HG02981 (cell line): ENCODE measurements around the gene TXNRD1.
A peak's percentile ranks its signal among the peaks of the same experiment; 100 is the strongest.

Source experiments
- ATAC-seq: cut with Tn5 transposase; IDR thresholded peaks from one replicate; pipeline ENCODE4 v1.9.1; 2021; ENCODE audit warnings: mild to moderate bottlenecking, moderate library complexity; ENCODE audit not compliant: unreplicated experiment

The TXNRD1 gene

DNA sequence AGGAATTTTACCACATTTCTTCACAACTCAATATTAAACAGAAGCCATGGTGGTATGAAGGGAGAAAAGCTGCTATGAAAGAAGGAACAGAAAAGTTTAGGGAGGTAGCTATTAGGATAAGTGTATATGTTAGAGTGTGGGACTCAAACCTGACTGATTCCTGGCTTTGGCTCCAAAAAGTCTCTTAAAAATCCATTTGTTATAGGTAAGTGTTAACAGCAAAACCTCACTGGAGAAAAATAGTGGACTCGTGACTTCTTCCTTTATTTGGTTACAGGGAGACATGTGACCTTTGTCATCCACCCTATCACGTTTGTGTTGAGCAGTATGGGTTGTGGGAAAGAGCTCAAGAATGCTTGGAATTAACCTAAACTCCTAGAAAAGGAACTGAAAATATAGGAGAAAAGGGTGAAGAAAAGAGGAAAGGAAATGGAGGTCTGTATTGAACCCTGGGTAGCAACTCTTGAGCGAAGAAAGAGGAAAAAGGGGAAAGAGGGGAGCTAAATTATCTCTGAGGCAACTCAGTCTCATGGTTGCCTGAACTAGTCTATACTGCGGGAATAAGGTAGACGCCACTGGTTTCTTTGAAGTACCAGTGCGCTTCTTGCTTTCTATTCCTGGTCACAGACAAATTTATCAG, 84.4 kb downstream of the TXNRD1 start:
- no peak for ATAC-seq

DNA sequence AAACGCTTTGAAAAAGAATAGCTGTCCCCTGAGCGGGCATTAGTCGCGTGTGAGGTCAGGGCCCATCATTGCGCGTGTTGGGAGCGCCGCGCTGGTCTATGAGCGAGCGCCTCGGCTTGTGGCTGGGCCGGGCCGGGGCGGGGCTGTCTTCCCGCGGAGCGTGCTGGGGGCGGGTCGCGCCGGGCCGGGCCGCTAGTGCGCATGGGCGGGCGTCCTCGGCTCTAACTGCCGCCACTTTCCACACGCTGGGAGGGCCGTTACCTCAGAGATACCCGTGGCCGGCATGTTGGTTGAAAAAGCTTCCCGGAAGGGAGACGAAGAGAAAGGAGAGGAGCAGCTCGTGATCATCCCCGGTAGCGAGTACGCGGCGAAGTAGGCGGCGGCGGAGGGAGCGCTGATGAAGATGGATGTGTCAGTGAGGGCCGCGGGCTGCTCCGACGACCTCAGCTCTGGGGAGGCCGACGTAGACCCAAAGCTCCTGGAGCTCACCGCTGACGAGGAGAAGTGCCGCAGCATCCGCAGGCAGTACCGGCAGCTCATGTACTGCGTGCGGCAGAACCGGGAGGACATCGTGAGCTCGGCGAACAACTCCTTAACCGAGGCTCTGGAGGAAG, 88.1 kb downstream of the TXNRD1 start, which contains the start of gene EID3:
TSS of gene EID3 (plus strand) at position 202 of the 614 bp plus-strand sequence. CDS start at position 398, 196 bp downstream.
- ATAC-seq = peak; percentile 96

DNA sequence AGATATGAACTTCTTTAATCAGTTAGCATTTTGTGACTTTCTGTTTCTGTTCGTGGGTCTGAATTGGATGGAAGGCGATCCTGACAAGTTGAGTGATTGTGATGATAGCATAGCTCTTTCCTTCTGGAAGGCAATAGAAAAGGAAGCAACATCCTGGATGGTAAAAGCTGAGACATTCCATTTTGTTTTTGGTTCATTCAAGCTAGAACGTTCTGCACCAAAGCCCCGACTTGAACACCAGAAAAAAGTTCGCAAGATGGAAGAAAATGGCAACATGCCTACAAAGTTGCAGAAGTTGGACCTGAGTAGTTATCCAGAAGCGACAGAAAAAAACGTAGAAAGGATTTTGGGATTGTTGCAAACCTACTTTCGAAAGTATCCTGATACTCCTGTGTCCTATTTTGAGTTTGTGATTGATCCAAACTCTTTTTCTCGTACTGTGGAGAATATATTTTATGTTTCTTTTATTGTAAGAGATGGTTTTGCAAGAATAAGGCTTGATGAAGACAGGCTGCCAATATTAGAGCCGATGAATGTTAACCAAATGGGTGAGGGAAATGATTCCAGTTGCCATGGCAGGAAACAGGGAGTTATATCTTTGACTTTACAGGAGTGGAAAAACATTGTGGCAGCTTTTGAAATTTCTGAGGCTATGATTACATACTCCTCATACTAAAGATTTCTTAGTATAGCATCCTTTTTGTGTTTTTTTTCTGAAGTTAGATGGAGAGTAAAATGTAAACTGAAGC, 88.9 kb downstream of the TXNRD1 start:
- no peak for ATAC-seq

DNA sequence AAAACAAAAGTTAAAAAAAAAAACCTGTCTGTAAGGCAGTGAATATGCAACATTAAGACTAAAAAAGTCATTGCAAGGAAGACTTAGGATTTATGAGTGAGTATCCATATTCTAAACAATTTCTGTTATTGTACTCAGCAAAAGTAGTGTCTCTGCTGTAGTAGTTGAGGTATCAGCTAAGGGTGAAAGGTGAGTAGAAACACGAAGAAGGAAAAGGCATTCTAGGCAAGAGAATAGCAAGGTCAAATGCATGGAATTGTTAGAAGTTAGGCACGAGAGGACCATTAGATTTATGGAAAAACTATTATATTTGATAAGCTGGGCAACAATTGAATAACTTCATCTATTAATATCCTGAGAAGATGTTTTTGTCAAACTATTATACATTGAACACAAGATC, 89.8 kb downstream of the TXNRD1 start:
- ATAC-seq = no peak

DNA sequence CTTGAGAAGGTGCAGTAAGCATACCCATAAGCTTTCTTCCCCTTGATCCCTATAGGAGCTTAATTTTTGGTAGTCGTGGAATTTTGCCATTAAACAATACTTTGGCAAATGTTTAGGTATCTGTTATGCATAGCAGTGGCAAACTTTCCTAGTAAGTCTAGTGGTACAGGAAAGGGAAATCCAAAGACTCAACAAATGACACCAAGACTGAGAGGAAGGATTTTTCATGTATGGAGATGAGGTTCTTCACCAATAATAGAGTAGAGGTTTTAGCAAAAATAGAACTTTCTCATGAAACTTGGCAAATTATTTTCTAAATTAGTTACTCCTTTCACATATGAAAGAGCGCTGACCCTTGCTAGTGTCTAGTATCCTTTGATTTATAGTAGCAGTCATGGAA, 90.8 kb downstream of the TXNRD1 start:
- ATAC-seq = no peak

DNA sequence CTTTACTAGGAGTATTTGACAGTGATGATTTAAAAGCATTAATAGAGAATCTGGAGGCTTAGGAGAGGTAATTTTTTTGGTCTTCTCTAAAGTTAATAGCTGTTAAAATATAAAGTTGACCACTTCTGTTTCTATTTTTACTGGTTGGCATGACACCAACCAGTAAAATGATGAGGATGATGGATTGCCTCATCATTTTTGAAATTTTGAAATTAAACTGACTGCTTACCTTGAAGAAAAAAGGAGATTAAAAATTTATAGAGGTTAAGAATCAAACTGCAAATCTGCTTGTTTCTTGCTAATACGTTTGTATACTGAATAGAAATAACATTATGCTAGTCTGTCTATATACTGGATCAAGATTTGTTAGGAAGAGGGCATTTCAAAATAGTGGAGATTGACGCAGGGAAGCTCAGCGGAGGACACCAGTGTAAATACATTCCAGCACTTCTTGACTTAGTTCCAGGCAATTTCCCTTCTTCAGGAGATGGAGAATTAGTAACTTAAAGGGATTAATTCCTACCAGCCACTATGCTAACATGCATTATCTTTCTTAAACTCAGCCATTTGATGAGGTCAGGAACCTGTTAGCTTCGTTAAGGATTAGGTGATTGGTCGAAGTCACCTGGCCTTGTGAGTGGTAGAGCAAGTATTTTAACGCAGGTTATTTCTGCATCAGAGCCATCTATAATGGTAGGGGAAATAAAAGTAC, 91.5 kb downstream of the TXNRD1 start:
- ATAC-seq = no peak

DNA sequence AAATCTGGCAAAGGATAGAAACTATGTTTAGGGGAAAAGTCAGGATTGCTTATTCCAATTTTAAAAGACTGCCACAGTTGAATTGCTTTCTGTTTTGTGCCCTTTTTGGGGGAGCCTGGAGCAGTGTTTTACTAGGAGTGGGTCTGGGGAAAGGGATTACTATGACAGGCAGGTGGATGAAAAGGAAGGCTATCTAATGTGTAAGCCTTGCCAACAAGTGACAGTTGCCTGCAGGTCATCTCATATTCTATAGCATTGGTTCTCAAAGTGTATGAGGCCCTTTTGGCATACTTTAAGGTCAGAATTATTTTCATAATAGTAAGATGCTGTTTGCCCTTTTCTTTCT, 92.0 kb downstream of the TXNRD1 start:
- no peak for ATAC-seq

DNA sequence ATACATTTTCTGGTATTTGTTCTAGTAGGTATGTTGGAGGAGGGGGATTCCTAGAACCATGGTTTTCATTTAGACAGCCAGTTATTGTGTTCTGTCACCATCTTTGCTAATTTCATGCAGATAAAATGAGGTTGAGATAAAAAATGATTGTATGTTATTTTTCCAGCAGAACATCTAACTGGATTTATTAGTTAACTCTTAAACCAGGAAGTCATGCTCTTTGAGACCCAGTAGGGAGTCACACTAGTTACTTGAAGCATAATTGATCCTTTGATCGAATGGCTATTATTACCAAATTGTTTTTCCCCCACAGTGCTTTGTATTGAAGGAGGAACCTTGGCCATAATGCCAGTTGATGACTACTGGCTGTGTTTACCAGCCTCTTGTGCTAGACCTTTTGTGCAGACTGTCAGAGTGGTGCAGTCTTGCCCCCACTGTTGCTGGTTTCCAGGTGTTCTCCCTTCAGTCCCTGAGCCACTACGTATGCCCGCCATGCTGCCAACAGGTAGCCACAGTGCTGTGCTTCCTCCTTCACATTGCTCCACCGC, 93.9 kb downstream of the TXNRD1 start:
- ATAC-seq = no peak

DNA sequence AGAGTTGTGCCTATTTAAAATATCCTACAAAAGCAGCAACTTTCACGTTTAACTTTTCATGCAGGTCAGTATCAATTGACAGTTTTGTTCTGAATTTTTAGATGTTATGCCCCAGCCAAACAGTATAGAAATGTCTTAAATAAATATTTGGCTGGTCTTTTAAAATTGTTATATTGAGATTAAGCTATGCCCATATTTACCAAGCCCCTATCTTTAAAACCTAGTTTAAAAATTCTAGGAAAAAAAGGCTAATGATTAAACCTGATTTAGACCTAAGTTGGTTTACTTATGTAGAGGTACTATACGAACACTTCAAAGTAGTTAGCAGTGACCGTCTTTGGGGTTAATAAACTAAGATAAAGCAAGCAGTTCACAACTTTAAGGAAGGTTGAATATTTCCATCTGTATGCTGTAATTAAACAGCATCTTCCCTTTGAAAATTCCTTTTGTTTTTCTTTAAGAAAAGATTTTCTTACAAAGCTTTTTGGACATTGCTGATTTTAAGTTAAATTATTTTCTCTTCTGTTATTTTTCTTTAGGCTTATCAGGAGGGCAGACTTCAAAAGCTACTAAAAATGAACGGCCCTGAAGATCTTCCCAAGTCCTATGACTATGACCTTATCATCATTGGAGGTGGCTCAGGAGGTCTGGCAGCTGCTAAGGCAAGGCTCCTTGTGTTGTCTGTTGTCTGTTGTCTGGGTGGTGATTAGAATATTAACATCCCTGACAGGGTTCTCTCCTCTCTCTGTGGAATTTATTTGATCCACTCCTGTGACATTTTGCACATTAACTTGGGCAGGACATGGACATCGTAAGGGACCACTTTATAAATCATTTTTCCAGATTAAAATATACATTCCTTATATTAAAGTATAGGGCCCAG, 95.4 kb downstream of the TXNRD1 start:
- ATAC-seq = no peak

DNA sequence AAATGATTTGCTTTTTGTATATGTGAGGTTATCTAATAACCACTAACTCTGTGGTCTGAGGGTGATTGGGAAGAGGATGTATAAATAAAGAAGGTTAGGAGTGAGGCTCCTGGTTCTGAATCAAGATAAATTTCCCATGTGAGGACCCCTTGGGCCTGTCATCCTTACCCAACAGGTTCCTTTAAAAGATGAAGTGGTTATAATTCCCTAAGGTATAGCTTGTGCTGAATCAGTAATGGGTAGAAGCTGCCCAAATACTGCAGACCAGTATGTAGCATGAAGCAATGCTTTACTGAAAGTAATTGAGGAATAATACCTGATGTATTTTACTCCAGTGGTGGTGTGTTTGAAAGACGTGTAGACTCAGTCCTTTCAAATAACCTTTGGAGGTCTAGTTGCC, 96.6 kb downstream of the TXNRD1 start:
- no peak for ATAC-seq

DNA sequence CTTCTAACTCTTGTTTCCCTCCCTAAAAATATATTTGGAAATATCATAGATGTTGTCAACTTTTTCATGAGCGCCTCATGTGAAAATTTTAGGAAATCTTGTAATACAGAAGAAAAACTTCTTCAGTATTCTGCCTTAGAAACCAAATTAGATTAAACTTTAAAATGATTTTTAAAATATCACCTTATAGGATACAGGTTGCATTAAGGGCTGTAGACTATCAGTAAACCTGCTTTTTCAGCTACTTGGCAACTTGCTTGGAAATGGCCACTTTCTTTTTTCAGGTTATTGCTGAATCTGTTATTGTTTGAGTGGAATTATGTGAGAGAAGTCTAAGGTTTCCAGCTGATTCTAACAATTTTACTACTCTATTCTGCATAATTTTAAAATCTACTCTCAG, 97.1 kb downstream of the TXNRD1 start:
- ATAC-seq = no peak

DNA sequence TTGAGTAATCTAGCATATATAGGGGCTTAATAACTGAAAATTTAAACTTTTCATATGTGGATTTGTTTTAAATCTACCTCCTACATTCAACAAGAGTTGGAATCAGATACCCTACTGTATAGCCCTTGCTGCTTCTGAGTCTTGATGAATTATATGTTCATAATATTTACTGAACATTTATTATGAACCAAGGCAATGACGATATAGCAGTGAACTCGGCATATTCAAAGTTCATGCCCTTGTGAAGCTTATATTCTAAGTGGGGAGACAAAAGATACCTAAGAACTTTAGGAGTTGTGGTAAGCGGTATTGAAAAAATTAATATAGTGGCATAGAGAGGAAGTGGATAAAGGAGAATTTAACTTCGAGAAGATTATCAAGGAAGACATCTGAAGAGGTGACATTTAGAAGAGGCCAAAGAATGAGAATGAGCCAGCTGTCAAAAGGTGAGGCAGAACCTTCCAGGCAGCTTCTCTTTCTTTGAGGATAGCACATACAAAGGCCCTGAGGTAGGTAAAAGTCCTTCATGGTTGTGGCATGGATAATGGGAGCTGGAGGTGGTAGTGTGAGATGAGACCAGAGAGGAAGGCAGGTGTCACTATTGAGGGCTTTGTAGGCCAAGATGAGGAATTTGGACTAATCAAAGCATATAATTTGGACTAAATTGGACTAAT, 98.1 kb downstream of the TXNRD1 start:
- ATAC-seq = no peak

DNA sequence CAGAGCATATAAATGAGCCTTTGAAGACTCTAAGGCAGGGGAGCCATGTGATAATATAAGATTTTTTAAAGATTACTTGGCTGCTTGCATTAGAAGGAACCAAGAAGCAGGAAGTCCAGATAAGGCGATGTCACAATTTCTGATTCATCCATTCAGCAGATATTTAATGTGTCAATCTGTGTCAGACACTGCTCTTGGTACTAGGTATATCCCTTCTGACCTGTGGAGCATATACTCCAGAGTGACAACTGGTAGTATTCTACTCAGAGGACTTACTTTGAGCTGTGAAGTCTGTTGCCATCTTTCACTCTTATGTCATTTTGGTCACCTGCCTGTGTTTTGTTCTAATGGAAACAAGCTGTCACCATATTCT, 98.6 kb downstream of the TXNRD1 start:
- no peak for ATAC-seq

DNA sequence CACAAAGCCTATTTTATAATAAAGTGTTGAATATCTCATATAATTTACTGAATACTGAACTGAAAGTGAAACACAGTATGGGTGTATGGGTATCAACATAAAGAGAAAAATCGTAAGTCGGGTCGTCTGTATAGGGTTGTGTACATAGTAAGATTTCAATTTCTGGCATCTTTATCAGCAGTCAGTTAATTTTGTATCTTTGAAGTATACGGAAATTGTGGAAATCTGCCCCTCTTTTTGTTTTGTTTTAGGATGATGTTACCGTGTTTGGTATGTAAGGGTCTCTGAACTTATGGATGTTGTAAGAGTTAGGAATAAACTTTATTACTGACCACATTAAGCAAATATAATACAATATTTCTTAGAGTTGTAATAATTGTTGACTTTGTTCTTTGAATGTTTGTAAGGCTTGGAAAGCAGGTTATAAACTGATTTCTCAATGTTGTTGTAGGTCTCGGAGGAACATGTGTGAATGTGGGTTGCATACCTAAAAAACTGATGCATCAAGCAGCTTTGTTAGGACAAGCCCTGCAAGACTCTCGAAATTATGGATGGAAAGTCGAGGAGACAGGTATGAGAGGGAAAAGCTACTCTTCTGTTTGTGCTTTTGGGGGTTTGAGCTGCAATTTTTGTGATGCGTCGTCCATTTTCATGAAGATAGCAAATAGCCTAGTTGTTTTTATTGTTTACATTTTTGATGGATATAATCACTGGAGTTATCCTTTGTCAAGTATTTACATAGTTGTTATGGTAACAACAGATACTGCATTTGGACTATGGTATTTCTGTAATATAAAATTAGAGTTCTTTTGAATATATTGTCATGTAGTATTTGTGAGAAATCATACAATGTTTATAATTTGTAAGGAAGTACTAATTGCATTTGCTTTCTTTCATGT, 100.0 kb downstream of the TXNRD1 start:
- ATAC-seq = no peak

DNA sequence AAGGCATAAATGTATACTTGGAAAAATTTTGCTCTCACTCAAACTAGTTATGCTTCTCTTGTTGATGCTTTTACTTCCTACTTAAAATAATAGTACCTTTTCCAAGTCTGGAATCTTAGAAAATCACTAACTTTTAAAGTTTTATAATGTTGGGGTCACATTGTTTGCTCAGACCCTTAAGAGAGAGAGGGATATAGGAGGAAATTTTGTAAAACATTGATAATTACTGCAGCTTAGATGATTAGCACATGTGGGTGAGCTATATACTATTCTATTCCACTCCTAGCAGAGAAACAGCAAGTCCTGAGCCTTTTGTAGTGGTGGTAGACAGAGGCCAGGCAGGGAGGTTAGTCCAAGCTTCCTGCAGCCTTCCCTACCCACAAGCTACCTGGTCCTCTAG, 101.4 kb downstream of the TXNRD1 start:
- no peak for ATAC-seq

DNA sequence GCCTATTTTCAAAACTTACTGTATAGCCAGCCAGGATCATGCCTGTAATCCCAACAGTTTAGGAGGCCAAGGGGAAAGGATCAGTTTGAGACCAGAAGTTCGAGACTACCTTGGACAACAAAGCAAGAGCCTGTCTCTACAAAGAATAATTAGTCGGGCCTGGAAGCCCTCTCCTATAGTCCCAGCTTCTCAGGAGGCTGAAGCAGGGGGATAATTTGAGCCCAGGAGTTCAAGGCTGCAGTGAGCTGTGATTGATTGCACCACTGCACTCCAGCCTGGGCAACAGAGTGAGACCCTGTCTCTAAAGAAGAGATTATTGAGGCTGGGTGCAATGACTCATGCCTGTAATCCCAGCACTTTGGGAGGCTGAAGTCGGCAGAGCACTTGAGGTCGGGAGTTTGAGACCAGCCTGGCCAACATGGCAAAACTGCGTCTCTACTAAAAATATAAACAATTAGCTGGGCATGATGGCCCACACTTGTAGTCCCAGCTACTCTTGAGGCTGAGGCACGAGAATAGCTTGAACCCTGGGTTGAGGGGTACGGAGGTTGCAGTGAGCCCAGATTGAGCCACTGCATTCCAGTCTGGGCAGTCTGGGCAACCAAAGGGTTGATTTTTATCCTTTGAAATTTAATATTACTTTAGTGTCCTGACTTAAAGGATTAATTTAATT, 102.1 kb downstream of the TXNRD1 start:
- no peak for ATAC-seq

DNA sequence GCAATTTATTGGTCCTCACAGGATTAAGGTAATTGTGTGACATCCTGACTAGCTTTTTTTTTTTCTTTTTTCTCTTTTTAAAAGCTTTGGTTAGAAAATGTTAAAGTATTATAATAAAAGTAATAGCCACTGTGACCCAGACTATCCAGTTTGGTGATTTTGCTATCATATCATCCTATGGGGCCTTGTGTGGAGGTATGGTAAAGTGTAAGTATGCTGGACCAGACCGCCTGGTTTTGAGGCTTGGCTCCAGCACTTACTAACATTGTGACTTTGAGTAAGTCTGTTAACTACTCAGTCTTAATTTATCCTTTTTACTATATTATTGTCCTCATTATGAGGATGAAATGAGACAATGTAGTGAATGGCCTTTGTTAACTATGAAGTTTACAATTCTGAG, 103.4 kb downstream of the TXNRD1 start:
- ATAC-seq = no peak

DNA sequence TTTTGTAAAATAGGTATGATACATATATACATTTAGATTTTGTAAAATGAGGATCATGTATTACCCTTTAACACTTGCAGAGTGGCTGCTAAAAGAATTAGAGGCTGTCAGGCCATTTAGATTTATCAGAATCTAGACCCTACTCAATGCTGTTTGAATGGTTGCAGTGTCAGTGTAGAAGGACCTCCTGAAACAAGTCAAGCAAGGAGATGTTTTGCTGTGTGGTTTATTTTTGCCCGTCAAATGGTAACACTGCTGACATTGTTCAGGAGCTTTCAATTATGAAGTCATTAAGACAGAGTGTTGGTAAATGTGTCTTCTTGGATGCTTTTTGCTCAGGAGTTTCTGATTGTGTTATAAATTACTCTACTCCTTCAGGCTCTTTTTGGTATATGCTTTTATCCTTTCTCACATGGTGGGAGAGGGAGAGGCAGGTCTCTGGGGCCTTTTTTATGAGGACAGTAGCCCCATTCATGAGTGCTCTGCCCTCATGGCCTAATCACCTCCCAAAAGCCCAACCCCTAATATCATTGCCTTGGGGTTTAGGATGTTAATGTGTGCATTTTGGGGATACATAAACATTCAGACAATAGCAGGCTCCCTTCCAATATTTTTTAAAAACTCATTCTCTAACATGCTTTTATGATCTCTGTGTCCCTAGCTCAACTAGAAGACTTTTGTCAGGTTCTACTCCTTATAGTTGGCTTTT, 104.5 kb downstream of the TXNRD1 start:
- no peak for ATAC-seq
